HG03135 (cell line): ENCODE measurements around the gene RAN.
"Not testable (repeated sequence)": the region's sequence is repeated elsewhere in the genome, so short reads cannot be mapped to it uniquely, and the experiment has no call there.

Experiments used
- ATAC-seq: cut with Tn5 transposase; IDR thresholded peaks from one replicate; pipeline ENCODE4 v1.9.1; 2021; ENCODE audit warnings: mild to moderate bottlenecking, moderate library complexity; ENCODE audit not compliant: unreplicated experiment

The RAN gene

DNA sequence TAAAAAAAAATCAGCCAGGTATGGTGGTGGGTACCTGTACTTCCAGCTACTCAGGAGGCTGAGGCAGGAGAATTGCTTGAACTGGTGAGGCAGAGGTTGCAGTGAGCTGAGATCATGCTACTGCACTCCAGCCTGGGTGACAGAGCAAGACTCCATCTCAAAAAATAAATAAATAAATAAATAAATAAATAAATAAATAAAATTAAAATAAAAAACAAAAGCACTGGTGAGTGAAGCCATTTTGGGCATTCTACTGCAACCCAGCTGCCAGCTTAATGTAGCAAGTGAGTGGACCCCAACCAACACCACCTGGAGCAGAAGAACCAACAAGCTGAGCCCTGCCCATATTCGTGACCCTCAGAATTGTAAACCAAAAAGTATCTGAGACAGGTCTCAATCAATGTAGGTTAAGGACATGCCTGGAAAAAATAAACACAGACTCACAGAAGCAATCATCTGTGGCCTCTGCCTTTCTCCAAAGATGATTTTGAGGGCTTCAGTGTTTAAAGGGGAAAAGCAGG is 23.0 kb upstream of the RAN start:
- ATAC-seq, result not testable (repeated sequence)

DNA sequence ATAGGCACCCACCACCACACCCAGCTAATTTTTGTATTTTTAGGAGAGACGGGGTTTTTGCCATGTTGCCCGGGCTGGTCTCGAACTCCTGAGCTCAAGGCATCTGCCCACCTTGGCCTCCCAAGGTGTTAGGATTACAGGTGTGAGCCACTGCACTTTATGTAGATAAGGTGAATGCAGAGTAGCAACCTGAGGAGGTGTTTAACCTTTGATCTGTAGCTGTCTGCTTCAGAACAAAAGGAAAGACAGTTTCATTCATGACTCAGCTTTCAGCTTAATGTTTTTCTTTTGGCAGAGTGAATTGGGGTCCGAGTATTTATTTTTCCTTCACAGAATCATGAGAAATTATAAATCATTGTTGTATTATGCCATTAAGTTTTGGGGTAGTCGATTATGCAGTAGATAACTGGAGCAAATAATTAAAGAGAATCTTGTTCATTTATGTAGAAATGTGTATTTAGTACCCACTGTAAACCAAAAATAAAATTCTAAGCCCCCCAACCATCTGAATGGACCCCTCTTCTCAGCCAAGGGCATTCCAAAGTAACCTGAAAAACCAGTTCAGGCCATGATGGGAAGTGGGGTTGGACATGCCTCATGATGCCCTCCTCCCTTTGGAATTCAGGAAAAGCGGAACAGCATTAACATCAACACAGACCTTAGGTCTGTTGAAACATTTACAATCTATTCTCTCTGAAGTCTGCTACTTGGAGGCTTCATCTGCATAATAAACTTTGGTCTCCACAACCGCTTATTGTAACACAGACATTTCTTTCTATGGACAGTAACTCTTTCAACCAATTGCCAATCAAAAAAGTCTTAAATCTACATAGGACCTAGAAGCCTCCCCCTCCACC is 22.1 kb upstream of the RAN start:
- ATAC-seq, result no peak

DNA sequence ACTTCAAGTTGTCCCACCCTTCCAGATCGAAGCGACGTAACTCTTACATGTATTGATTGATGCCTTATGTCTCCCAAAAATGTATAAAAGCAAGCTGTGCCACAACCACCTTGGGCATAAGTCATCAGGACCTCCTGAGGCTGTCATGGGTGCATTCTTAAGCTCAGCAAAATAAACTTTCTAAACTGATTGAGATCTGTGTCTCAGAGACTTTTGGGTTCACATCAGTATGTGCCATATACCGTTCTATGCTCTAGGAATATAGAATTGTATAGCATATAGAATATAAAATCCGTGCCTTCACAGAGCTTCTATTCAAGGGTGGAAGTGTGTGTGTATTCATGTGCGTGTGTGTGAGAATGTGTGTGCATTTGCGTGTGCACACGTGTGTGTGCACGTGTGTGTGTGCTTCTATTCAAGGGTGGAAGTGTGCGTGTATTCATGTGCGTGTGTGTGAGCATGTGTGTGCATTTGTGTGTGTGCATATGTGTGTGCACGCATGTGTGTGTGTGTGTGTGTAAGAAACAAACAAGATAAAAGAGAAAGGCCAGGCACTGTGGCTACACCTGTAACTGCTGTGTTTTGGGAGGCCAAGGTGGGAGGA is 21.3 kb upstream of the RAN start:
- no peak for ATAC-seq

DNA sequence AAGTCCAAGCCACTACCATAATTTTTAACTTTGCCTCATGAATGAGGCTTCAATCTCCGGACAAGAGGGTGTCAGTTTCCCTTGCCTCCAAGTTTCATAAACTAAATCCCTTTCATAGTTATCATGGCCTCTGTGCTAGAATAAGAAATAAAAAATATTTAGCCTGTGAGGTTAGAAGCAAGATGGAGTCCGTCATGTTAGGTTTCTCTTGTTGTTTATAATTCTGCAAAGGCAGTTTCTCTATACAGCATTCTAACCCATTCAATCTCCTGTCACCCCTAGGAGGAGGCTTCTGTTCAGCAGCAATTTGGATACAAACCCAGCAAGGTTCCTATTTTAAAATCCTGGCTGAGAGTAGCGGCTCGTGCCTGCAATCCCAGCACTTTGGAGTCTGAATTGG is 15.8 kb upstream of the RAN start:
- no peak for ATAC-seq

DNA sequence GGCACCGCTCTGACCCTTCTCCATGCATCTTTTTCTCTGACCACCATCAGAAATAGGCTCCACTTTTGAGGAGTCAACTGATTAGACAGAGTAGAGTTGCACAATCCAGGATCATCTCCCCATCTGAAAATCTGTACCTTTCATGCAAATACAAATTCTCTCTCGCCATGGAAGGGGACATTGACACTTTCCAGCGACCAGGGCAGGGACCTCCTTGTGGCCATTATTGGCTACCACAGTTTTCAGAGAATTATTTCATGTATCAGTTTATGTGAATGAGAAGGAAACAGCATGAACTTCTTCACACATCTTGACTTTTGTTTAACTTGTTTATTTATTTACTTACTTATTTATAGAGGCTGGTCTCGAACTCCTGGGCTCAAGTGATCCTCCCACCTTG is 13.8 kb upstream of the RAN start:
- no peak for ATAC-seq

DNA sequence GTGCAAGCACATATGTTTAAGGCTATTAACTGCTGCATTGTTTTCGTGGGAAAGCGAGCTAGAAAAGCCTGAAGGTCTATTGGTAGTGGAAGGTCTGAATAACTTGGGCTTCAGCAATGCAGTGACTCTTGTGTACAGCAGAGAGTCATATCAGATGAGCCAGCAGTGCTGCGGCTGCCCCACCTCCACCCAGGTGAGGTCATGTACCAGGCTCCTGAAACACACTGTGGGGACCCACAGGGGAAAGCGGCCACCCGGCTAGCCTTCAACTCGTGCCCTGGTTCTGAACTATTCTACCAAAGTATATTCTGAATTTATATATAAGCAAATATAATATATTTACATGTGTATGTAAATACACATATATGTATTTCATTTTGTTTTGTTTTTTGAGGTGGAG is 12.7 kb upstream of the RAN start:
- no peak for ATAC-seq

DNA sequence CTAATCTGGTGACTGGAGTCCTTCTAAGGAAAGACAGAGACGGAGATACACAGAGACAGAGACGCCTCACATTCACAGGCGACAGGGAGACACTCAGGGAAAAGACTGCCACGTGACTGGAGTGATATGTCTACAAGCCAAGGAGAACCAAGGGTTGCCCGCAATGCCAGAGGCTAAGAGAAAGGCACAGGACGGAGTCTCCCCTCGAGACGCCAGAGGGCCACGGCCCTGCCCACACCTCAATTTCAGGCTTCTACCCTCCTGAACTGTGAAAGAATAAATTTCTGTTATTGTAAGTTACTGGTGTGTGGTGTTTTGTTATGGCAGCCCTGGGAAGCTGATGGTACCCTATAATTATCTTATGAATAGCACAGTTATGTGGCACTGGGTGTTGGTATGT is 11.6 kb upstream of the RAN start:
- no peak for ATAC-seq

DNA sequence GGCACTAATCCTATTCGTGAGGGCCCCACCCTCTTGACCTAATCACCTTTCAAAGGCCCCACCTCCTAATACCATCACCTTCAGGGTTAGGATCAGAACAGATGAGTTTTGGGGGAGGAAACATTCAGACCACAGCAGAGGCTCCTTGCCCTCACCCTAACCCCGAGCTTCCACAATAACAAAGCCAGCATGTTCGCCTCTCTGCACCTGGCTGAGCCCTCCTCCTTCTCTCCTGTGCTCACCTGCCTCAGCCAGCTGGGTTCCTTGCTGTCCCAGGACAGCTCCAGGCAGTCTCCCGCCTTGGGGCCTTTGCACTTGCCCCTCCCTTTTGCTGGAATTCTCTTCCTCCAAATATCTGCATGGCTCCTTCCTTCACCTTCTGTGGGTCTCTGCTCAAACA is 9.7 kb upstream of the RAN start:
- no peak for ATAC-seq

DNA sequence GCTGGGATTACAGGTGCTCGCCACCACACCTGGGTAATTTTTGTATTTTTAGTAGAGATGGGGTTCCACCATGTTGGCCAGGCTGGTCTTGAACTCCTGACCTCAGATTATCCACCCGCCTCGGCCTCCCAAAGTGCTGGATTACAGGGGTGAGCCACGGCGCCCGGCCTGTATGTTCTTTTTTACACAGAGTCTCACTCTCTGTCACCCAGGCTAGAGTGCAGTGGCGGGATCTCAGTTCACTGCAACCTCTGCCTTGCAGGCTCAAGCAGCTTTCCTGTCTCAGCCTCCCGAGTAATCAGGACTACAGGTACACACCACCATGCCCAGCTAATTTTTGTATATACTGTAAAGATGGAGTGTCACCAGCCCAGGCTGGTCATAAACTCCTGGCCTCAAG is 9.1 kb upstream of the RAN start:
- ATAC-seq, result not testable (repeated sequence)

DNA sequence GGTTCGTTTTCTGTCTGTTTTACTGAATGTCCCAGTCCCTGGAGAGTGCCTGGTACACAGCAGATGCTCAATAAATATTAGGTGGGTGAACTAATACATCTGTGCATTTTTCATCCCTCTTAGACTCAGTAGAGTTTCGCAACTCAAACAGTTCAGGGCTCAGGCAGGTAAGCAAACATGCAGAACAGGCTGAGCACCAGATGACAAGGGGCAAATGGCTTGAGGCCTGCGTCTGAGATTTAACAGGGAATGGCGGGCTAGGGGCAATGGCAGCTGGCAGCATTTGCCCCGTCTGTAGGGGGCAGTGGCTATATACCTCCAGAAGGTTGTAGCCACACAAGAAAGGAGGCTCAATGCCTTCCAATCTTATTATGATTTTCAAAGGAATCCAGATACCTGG is 8.6 kb upstream of the RAN start:
- ATAC-seq, result no peak

DNA sequence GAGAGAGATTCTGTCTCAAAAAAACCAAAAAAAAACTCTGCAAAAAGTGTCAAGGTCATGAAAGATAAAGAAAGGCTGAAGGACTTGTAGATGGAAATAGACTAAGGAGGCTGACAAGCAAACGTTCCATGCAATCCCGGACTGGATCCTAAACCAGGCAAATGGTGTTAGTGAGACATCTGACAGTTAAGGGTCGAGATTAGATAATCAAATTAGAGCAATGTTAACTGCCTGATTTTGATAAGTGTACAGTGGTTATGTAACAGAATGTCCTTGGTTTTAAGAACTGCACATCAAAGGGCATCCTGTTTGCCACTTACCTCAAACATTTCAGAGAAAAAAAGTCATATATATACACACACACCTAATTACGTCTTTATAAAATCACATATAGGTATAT is 3.5 kb upstream of the RAN start:
- no peak for ATAC-seq

DNA sequence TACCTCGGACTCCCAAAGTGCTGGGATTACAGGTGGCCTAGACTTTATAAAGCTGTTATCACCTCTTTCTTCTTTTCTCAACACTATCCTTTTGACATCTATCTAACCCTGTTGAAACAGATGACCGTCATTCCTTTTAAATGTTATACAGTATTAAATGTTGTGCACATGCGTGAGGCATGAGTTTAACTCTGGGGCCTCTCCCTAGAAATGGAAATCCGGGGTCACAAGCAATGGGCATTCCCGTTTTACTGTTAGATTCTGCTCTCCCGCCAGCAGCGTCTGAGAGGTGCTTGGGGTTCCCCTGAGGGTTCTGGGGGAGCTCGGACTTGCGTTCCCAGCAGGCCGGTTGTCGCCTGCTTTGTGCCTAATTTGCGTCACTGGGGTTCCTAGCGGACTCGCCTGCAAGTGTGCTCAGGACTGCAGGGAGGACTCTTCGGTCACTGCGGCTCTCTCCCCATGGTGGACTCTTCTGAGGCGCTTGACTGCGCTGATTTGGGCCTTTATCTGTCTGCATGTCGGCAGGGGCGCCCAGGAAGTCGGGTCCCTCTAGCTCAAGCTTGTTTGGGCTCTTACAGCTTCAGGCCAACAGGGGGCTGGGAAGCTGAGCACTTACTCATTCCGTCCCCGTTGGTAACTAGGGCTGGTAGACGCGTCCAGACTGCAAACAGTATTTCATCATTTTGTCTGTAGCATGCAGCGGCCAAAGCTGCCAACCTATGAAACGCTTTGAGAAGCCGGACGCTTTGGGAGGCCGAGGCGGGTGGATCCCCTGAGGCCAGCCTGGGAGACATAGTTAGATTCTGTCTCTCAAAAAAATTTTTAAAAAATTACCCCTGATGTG is 1.2 kb upstream of the RAN start:
- peak; percentile 45 for ATAC-seq

DNA sequence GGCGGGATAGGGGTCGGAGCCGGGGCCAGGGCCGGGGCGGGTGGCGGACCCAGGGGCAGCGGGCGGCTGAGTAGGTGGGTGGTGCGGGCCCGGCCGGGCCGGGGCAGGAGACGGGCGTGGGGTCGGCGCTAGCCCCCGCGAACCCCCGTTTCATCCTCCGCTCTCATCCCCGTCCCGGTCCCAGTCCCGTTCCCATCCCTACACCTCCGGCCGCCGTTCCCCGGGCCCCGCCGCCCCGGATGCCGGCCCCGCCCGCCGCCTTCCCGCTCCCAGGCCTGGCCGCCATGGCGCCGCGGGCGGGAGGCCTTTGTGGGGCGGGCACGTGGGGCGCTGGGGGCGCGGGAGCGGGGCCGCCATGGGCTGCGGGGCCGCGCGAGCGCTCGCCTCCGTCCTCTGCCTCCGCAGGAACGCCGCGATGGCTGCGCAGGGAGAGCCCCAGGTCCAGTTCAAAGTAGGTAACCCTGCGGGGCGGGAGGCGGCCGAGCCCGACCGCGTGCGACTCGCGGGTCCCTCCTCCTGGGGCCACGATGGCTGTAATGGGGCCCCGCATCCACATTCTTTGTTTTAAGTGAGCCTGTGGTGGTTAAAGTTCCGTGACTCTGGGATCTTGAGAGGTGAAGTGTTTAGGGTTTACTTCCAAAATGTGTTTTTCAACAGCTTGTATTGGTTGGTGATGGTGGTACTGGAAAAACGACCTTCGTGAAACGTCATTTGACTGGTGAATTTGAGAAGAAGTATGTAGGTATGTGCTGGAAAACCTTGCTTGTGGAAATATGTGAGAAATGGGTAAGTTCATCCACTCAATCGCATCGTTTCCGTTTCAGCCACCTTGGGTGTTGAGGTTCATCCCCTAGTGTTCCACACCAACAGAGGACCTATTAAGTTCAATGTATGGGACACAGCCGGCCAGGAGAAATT is 572 bp downstream of the RAN start:
- ATAC-seq, result peak; percentile 36

DNA sequence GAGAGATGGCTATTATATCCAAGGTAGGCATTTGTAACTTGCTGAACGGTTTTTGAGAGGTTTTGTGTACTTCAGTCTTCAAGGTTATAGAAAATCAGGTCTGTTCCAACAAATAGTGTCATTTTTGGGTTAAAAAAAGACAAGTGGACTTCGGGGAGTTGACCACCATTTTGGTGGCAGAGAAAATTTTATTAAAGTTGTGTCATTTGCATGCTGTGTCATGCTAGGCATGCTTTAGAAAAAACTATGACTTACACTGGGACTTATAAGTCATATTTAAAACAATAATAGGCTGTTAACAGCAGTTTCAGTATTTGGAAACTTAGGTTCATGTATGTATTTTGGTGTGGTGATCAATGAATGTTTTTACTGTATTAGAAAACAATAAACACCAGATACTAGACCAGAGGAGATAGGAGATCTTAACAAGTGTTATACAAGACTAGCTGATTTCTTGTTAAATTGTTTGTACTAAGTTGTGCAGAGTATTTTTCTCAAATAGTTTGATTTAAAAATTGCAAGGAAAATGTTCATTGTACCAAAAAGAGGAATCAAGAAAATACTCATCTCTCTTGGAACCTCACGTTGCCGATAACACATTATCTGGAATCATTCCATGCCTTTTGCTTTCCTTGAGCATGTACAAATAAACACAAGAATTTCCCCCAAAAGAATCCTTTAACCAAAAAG is 1.4 kb downstream of the RAN start:
- ATAC-seq, result no peak

DNA sequence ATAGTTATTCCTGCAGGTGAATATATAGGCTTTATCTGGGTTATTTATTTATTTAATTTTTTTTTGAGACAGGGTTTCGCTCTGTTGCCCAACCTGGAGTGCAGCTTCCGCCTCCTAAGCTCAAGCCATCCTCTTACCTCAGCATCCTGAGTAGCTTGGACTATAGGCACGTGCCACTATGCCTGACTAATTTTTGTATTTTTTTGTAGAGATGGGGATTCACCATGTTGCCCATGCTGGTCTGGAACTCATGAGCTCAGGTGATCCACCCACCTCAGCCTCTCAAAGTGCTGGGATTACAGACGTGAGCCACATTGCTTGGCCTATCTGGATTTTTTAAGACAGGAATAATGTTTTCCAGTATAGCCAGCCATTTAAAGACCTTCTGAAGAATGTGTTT is 2.0 kb downstream of the RAN start:
- no peak for ATAC-seq

DNA sequence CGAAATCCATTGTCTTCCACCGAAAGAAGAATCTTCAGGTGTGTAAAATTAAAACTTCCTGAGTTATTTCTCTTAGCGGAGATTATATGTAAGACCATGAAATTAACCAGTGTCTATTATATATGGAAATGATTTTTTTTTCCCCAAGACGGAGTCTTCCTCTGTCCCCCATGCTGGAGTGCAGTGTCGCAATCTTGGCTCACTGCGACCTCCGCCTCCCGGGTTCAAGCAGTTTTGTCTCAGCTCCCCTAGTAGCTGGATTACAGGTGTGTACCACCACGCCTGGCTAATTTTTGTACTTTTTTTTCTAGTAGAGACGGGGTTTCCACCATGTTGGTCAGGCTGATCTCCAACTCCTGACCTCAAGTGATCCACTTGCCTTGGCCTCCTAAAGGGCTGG is 2.8 kb downstream of the RAN start:
- ATAC-seq, result no peak

DNA sequence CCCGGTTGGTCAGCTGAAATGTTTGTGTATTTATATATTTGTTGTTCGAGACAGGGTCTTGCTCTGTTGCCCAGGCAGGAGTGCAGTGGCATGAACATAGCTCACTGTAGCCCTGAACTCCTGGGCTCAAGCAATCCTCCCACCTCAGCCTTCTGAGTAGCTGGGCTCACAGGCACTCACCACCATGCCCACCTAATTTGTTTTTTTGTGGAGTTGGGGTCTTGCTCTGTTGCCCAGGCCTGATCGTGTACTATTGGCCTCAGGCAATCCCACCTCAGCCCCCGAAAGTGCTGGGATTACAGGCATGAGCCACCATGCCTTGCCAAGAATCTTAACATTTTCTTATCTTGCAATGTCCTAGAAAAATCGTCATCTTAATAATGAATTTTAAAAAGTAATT is 3.3 kb downstream of the RAN start:
- ATAC-seq, result no peak

DNA sequence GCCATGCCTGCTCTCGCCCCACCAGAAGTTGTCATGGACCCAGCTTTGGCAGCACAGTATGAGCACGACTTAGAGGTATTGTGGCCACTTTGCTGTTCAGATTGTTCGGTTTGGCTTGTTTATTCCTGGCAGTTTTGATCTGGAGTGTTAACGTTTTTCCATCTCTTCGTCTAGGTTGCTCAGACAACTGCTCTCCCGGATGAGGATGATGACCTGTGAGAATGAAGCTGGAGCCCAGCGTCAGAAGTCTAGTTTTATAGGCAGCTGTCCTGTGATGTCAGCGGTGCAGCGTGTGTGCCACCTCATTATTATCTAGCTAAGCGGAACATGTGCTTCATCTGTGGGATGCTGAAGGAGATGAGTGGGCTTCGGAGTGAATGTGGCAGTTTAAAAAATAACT is 3.8 kb downstream of the RAN start:
- ATAC-seq, result not testable (repeated sequence)

DNA sequence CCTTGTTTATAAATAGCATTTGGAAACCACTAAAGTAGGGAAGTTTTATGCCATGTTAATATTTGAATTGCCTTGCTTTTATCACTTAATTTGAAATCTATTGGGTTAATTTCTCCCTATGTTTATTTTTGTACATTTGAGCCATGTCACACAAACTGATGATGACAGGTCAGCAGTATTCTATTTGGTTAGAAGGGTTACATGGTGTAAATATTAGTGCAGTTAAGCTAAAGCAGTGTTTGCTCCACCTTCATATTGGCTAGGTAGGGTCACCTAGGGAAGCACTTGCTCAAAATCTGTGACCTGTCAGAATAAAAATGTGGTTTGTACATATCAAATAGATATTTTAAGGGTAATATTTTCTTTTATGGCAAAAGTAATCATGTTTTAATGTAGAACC is 4.4 kb downstream of the RAN start:
- ATAC-seq, result no peak

DNA sequence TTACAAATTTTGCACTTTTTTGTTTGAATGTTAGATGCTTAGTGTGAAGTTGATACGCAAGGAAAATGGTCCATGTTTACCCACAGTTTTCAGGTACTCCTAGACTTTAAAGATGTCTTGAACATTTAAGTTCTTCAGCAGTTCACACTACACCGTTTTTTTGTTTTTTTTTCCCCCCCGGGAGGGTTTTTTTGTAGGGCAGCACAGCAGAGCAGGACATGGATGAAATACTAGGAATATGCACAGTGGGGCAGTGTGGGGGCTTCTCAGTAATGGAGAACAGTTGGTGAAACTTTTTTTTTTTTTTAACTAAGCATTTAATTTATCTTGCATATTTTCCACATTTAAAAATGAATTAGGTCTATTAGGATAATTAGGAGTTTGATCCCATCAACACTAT is 4.9 kb downstream of the RAN start:
- no peak for ATAC-seq
